Forelimb muscle (tissue), 1 donor: Measurements from ENCODE around the gene SERGEF. TPM values are rescaled to one million over a fixed set of nuclear protein-coding genes. Genes with fewer than 3 reads are reported as not detected.
"Not testable (repeated sequence)": the region's sequence is repeated elsewhere in the genome, so short reads cannot be mapped to it uniquely, and the experiment has no call there.

Experiments
- DNase-seq: peaks from one replicate; pipeline ENCODE4 v3.0.0-alpha.2; 2013; ENCODE audit warnings: low read depth
- polyA plus RNA-seq: library from polyadenylated mRNA; unstranded; fragments of 120-200 nt; gene quantifications from one replicate; pipeline ENCODE4 v1.2.1, GENCODE V29; 2013; ENCODE audit not compliant: insufficient read length

SERGEF gene
- polyA plus RNA-seq, 1 donor: 10.4 TPM

DNA sequence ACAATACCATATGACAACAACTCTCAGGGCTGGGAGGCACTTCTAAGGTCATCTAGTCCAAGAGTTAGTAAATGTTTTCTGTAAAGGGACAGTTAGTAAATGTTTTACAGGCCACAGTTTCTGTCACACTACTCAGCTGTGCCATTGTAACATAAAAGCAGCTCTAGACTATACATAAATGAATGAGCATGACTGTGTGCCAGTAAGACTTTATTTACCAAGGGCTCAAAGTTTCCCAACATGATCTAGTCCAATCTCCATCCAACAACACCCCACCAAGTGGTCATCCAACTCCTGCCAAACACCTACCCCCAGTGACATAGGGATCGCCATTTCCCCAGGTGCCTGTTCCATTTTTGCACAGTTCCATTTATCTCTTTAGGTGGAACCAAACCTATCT, 12.1 kb downstream of the SERGEF start:
- DNase-seq: no peak

- DNase-seq: not testable (repeated sequence)
Observed at GRCh38 chr11:18000128-18000527, 12.7 kb downstream of the SERGEF start.

- no peak for DNase-seq
Observed at GRCh38 chr11:17992916-17993315, 19.9 kb downstream of the SERGEF start.

DNA sequence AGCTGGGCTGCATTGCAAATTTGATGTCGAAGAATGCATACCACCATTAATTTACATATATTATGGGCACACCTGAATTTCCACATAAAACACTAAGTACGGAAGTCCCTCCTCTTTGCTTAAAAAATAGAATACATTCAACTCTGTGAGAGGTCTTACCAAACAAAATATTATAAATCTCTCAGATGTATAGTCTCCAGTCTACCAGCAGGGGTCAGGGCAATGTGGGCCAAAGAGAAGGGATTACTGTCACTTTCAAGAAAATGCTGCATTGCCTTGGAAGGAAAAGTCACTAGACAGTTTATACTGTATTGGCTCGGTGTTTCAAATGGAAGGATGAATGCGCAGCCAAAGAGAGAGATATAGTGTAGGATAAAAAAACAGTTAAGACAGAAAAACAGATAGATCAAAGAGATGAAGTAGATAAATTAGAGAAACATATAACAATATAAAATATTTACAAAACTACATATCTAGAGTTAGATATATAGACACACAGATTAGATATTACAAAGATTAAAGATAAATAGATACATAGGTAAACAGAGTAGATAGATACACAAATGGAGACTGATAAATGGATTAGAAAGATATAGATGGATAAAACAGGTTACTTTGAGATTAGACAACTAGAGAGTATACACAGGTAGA, 20.9 kb downstream of the SERGEF start:
- no peak for DNase-seq

DNA sequence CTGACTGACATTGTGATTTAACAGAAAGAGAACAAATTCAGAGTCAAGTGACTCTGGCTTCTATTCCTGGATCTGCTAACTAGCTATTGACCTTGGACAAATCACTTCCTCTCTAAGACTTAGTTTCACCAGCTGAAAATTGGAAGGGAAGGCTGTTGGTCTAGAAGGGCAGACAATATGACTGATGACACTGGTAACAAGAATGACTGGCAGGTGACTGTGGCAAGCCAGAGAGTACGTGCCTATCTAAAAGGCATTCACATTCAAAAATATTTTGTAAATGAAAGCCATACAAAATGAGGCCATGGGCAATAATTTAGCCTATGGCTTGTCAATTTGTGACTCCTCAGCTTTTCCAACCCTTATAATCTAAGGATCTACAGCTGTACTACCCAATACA, 23.5 kb downstream of the SERGEF start:
- no peak for DNase-seq

DNA sequence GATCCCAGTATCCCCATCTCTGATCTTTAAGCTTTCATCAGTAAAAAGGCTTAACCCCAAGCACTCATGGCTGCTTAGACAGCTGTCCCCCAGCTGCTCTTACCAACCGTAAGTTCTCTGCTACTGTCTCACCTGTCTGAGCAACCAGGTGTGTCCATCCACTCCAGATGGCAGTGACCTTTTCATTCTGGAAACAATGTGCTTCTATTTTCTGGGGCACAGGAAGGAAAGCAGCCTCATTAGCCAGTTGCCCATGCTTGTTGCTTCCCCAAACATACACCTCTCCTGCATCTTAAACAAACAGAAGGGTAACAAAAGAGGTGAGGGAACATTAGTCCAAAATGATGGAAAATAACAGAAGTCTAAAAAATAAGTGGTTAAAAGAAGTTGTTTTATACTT, 24.4 kb downstream of the SERGEF start:
- no peak for DNase-seq

DNA sequence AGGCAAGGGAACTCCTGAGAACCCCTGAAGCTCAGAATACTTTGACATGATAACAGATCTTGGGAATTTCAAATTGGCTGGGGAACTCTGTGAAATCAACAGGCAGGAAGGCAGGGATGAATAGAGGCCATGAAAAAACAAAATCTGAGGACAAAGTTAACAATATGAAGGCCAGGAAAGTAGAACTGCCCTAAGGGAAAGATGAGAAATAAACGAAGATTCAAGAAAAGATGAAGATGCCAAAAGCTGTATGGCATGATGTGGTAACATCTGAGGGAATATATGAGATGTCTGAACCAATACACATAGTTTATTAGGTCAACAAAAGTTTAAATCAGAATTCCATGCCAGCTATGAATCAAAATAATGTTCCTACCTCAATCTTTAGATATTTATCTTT, 25.0 kb downstream of the SERGEF start:
- no peak for DNase-seq

DNA sequence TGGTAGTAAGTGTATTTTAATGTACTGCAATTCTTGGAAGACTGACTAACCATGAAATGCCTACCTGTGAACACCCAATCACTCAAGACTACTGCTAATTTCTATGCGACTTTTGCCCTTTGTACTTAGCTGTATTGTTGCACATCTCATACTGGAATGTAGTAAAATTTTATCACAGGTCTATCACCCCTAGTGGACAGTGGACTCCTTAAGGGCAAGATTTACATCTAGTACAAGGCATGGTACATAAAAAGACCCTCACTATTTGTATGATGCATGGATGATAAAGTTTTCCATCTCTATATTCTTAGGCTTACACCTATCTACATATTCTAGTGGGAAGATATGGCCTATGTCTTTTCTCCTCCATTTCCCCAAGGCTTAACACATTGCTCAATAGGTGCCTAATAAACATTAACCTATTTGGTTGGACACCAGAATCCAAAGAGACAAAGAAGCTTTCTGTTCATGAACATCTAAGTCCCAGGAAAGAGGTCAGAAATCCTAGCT, 26.1 kb downstream of the SERGEF start:
- no peak for DNase-seq

GRCh38 chr11:17986007-17986710, 26.7 kb downstream of the SERGEF start:
- DNase-seq: no peak

DNA sequence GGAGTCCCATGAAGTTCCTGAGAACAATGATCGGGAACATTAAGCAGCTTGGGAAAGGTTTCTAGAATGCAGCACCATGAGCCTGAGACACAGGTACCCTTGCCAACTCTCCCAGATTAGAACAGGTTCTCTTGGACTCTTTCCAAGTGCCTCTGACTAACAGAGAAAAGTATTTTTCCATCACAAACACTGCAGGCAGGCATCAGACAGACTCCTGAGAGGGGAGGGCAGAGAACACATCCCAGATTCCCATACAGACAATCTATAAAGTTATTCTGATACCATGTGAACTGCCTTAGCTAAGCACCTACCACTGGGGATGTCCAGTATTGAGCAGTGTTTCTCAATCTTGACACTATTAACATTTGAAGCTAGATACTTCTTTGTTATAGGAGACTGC, 27.3 kb downstream of the SERGEF start:
- DNase-seq: no peak

GRCh38 chr11:17983569-17983968, 29.3 kb downstream of the SERGEF start:
- DNase-seq: no peak

DNA sequence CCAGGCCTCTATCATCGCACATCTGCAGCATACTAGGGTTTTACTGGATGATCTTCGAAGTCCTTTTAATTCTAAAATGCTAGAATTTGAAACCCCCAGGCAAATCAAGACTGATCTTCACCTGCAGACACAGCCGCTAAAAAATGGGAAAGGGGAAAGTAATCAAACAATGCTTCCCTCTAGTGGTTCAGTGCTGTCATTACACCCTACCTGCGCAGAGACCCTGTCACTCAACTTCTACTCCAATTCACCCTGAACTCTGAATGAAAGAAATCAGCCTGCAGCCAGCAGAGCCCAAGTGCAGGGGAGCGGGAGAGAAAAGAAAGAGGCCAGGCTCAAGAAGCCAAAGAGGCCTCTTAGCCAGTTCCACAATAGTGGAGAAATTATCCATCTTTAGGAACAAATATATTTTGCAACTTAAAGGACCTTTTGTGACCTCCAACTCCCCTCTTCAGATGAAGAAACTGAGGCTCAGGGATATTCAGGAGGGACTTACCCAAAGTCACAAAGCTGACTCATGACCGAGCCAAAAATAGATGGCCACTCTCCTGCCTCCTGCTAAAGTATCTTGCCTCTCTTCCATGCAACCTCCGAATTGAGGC, 33.0 kb downstream of the SERGEF start:
- DNase-seq: no peak

DNA sequence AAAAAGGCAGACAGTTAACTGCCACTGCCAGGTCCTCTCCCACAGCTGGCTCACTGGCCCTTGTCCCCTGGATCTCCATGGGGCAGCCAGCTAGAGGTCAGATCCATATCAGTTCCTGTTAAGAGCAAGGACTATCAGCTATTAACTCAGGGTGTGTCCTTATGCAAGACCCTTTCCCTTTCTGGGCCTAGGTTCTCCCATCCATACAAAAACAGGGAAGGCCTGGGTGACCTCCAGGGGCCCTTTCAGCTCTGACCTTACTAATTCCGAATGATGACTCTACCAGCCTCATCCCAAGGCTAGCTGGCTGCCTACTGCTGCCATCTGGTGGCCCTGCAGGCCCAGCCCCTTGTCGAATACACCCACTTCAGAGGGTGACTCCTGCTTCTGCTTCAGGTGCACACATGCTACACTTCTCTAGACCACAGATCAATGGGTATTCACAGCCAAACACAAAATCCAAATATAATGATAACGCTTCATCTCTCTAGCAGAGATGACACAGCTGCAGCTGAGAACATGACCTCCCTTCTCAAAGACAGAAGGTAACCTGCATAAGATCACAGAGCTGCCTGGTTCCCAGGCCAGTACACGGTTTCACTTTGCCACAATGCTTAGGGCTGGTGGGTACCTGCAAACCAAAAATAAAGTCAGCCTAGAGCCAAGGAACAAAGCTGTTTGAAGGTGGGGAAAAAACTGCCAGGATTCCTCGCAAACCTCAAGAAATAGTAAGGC, 34.1 kb downstream of the SERGEF start:
- DNase-seq: no peak

GRCh38 chr11:17976651-17977050, 36.2 kb downstream of the SERGEF start:
- DNase-seq: no peak

DNA sequence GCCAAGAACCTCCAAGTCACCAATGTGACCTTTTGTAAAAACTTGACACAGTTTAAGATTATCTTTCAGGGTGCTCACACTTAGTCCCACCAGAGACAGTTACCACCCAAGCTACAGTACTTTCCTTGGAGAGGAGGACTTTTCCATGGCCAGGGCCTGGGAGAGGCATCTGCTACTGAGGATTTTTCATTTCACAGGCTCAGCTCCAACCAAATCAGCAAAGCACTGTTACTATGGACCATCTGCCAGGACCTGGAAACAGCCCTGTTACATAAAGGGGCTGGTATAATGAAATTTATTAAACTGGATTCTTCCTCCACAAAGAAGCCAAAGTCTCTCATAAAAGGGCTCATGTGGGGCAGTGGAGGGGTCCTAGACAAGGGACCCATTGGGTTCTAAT, 38.6 kb downstream of the SERGEF start:
- DNase-seq: no peak

GRCh38 chr11:17972987-17973386, 39.9 kb downstream of the SERGEF start:
- peak; percentile 20 for DNase-seq

DNA sequence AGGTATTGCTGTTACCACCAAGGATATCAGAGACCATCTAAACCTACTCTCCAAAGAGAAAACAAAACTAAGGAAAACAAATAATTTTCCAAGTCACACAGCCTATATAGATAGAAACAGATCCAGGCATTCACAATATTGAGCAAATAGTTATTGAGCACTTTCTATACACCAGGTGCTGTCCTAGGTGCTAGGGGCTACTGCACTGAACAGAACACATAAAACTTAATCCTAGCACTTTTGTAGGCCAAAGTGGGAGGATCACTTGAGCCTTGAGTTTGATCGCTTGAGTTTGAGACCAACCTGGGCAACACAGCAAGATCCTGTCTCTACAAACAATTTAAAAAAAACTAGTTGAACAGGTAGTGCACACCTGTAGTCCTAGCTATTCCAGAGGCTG, 44.6 kb downstream of the SERGEF start:
- no peak for DNase-seq

DNA sequence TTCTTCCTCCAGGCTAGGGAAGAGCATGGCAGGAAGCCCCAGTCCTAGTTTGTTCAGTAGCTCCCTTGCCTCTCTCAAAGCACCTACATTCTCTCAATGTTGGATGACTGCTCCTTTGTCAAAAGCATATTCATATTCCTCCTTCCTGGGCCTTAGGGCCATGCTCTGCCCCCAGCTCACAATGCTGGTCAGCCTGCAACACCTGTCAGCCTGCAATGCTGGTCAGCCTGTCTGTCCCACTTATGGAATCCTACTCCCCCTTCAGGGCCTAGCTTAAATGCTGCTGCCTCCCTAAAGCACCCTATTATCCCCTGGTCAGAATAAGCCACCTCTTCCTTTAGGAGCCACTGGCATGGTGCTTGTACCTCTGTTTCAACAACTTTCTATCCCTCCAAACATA, 45.2 kb downstream of the SERGEF start:
- no peak for DNase-seq

DNA sequence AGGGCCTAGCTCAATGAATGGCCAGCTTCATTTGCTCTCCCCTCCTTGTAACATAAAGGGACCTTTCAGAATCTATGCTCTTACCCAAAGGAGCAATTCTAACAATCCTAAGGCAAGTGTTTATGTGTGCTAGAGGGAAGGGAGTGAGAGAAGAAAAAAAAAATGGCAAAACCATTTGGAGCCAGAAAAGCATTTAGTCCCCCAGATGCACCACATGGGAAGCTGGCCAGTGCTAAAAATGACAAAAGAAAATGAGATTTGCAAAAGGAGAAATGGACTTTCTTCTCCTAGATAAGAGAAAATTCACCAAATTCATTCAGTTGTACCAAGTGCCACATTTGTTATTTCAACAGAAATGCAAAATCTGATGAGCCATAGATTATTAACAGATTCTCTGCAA, 52.8 kb downstream of the SERGEF start:
- no peak for DNase-seq

DNA sequence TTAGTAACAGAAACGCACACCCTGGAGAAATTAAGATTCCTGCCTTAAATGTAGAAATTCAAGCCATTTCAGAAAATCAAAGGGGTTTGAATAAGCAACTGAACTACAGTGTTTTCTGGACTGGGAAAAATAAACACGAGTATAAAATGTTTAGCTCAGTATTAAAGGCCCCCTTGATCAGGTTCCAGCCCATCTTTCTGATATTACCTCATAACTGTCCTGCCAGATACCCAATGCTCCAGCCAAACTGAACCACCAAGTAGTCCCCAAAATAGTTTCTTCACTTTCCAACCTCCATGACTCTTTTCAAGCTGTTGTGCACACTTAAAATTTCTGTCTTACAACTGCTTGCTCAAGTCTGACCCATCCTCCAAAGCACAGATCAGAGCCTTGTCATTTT, 54.4 kb downstream of the SERGEF start:
- DNase-seq: no peak

- DNase-seq: no peak
Observed at GRCh38 chr11:17954395-17955252, 58.2 kb downstream of the SERGEF start.
